Activated effector memory CD4-positive, alpha-beta T cell treated with anti-CD3 and anti-CD28 coated beads, Interleukin-2, amount 50 U/mL, for 16 hours (primary cell): ENCODE data around the gene TENT4B.

Experiments
- DNase-seq: peaks from one replicate; pipeline ENCODE4 v3.0.0-alpha.2; 2020

TENT4B gene

DNA sequence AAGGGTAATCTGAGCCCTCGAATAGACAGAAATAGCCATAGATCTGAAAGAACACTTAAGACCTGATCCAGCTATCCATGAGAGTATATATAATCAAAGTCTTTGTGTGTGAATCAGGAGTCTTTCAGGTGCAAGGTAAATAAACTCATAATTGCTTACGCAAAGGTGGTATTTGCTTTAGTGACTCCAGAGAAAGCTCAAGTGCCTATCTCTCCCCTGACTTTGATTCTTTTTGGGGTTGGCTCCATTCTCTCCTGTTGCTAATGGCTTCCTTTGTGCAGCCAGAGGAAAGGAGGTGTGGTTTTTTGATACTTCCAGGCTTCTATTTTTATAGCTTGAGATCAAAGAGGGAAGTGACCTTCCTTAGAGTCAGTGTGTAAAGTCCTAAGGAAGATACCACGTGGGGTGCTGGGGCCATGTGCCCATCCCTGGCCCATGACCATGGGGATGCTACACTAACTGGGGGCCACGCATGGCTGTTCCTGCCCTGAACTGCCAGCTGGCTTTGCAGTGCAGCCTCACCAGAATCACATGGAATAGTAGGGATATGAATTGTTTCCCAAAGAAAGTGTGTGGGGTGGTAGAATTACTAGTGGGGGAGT is 45.8 kb downstream of the TENT4B start:
- no peak for DNase-seq

- no peak for DNase-seq
These were observed 48.7 kb downstream of the TENT4B start for GRCh38 chr16:50201787-50202186.

- no peak for DNase-seq
These were observed 50.0 kb downstream of the TENT4B start for GRCh38 chr16:50202926-50203624.

DNA sequence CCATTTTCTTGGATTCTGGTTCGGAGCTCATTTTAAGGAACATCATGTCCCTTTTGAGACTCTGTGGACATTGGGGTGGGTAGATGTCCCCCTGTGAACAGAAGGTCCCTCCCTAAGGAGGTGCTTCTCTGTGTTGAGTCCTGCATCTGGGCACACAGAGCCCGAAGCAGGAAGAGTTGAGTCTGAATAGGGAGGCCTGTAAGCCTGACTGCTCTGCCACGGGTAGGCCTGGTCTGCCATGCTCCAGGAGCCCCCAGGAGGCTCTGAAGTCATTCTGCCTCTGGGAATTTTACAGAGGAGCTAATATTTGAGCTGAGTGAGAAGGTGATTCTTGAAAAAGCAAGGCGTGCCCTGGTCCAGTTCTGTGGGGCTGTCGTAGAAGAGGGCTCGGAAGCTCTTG is 50.6 kb downstream of the TENT4B start:
- no peak for DNase-seq

- no peak for DNase-seq
These were observed 51.5 kb downstream of the TENT4B start for GRCh38 chr16:50204453-50205108.

GRCh38 chr16:50207652-50208051 is 54.5 kb downstream of the TENT4B start:
- DNase-seq: no peak

DNA sequence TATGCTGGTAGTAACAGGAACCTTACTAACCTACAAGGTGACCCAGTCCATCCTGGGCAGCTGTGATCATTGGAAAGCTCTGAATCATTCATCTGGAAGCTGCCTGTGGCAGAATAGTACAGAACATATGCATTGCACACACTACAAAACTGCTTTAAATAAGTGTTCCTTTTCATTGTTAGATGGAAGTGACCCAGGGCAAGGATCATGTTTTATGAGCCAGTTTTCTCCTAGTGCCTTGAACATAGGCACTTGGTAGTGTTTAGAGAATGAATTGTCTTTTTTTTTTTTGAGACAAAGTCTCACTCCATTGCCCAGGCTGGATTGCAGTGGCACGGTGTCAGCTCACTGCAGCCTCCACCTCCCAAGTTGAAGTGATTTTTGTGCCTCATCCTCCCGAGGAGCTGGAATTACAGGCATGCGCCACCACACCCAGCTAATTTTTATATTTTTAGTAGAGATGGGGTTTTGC is 55.4 kb downstream of the TENT4B start:
- DNase-seq: no peak

DNA sequence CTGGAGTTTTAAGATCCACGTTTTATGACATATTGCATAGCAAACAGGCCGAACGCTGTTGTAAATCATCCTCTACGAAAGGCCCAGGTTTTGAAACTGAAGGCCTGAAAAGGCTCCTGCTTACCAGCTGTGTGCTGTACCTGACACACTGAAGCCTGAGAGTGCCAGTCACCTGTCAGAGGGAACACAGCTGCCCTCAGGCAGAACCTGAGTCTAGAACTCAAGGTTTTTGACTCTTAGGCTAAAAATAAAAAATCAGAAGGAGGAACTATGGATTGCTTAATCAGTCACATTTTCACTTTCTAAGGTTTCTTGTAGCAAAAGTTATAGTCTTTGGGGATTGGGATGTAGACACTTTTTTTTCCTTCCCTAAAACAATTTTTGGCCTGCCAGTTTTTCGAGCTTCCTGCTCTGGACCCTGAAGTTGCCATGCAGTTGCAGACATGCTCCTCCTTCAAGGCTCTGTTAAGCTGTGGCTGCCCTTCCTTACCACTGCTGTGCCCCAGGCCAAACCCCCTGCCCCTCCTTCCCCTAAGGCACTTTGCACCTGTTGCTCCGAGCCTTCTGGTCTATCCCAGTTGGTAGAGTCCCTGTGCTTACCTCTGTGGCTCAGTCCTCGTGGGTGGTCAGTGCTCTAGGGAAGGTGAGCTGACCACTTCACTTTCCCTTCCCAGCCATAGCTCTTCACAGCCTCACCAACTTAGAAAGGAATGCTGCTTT is 56.6 kb downstream of the TENT4B start:
- no peak for DNase-seq

DNA sequence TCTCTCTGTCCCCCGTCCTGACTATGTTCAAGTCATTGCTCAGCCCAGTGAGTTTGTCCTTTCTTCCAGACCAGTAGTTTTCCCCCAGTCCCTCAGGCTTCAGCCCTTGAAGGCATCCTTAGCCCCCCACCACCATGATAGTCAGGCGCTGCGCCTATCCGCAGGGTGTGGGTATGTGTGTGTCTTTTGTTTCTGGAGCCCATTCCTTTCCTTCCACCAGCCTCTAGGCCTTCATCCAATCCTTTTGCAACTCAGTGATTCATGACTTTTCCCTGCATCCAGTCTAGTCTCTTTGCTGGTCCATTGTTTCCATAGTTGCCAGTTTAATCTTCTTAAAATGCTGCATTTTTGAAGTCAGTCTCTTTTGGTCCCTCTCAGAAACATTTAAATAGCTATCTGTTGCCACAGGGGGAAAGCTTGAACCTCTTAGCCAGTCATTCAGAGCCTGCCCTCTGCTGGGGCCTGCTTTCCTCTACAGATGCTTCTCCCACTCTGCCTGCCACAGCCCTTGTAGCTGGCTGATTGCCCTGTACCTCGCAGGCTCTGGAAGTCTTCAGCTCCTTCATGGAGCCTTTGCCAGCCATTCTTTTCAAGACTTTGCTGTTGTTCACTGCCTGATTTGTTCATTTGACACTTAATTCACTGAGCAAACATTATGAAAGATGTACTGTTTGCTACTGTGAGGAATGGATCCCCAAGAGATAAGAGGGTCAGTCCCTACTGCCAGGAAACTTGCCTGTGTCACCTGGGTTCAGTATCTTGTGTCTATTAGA is 57.3 kb downstream of the TENT4B start:
- DNase-seq: peak; percentile 80

DNA sequence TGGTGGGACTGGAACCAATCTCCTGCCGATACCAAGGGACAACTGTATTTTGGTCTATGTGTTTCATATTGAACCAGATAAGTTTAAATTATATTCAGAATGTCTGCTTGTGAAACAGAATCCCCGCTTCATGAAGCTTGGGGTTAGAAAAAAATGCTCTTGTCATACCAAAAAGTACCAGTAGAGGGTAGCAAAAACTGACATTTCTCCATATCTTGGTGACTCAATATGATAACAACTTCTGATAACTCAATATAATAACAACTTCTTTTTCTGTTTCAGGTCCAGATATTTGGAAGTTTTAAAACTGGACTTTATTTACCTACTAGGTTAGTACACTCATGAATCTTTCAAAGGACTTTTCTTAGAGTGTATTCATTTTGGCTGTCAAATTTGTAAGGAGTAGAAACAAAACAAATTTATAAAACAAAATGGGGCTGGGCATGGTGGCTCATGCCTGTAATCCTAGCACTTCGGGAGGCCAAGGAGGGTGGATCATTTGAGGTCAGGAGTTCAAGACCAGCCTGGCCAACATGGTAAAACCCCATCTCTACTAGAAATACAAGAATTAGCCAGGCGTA is 60.9 kb downstream of the TENT4B start:
- no peak for DNase-seq

- DNase-seq: no peak
These were observed 62.6 kb downstream of the TENT4B start for GRCh38 chr16:50215680-50216079.

DNA sequence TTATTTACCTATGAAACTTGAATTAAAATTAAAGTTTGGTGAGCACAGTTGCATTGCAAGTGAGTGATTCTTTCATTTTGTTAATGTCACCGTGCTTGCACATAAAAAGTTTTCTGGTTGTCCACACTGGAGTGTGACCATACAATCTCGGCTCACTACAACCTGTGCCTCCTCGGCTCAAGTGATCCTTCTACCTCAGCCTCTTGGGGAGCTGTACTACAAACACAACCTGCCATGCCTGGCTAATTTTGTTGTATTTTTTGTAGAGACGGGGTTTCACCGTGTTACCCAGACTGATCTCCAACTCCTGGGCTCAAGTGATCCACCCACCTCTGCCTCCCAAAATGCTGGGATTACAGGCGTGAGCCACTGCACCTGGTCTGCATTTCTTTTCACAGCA is 63.1 kb downstream of the TENT4B start:
- no peak for DNase-seq

GRCh38 chr16:50219402-50219975 is 66.4 kb downstream of the TENT4B start:
- no peak for DNase-seq

DNA sequence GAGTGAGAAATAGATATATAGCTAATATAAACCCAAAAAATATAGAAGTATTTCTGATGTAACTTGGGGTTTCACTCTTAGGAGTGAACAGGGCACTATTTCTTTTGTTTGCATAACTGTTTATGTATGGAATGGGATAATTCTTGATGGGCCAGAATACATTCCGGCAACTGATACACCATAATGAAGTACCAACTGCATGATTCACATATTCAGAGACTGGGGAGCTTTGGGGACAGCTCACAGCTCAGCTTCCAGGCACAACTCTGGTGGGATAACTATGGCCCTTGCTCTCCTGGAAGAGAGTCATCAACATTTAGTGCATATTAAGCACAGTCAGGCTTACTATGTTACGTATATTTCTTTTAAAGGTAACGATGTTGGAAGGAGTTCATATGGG is 71.2 kb downstream of the TENT4B start:
- DNase-seq: no peak

GRCh38 chr16:50227120-50227519 is 74.0 kb downstream of the TENT4B start:
- no peak for DNase-seq

DNA sequence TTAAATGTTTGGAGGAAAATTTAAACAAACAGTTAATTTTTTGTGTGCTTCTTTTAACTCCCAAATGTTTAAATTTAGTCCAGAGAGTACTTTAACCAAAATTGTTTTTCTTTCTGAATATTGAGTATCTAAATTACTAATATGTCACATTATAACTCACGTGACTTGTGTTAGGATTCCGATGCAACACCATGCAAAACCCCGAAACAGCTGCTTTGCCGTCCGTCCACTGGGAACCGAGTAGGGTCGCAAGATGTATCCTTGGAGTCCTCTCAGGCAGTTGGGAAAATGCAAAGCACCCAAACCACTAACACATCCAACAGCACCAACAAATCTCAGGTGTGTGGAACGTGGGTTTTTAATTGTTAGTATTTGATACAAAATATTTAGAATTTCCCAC is 74.6 kb downstream of the TENT4B start:
- no peak for DNase-seq

DNA sequence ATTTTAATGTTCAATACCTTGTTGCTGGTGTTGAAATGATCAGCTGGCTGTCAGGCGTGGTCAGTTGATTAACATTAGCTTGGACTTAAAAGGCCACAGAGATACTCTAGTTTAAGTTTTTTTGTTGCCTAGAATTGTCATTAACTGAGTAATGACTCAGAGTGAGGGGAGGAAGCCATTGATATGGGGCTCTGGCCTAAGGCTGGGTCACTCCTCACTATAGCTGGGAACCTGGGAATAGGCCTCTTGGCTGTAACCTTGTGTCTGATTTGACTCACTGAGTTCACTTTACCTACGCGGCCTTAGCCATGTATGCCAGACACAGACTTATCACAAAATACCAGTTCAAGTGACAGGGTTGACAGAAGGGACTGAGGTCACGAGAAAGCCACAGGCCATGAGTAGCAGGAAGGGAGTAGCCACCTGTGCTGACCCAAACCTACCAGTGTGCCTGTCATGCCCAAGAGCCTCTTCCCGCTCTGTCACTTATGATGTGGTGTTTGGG is 75.3 kb downstream of the TENT4B start:
- no peak for DNase-seq

DNA sequence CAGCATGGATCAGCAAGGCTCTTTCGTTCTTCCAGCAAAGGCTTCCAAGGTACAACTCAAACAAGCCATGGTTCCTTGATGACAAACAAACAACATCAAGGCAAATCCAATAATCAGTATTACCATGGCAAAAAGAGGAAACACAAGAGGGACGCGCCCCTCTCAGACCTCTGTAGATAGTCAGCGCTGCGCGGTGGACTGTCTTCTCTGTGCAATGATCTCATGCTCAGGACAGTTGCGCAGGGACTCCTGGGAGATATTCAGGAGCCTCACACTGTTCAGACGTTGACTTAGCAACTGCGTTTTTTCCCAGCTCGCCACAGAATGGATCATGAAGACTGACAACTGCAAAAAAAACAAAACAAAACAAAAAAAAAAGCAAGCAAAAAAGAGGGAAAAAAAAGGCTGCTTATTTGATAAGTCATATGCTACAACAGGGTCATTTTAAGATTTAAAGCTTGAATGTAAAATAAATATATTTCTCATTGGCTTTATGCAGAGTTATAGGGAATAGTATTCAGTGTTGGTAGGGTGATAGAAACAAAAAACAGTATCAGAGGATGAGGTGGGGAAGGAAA is 76.1 kb downstream of the TENT4B start:
- DNase-seq: no peak

GRCh38 chr16:50234771-50235556 is 81.9 kb downstream of the TENT4B start:
- DNase-seq: no peak

GRCh38 chr16:50235581-50235980 is 82.5 kb downstream of the TENT4B start:
- no peak for DNase-seq

DNA sequence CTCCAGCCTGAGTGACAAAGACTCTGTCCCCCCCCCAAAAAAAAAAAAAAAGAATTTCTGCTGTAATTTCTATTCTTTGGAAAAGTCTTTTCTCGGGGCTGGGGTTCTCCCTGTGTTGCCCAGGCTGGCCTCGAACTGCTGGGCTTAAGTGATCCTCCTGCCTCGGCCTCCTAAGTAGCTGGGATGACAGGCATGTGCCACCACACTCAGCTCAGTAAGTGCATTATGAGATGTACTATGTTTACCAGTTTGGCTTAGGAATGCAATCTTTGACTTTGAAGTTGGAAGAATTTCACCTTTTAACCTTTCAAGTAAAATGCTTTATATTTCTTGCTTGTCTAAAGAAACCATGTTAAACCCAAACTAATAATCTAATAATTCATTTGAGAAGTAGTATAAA is 85.2 kb downstream of the TENT4B start:
- DNase-seq: no peak
